PC-9 (cell line): ENCODE measurements around the gene ATP8B2. TPM values are rescaled to one million over a fixed set of nuclear protein-coding genes. Genes with fewer than 3 reads are reported as not detected.

ENCODE experiments used
- BruUV-seq: library from RNA; stranded (reverse); fragments of 400-500 nt; replicated peaks from 2 replicates; lab custom pipeline; 2021; lab: Mats Ljungman, UMichigan
- CTCF ChIA-PET: fragments of 300-600 bp; sonication (Branson Sonifier 250); formaldehyde crosslinking; loops from one replicate; lab custom pipeline; 2022; ENCODE audit warnings: antibody characterized with exemption; lab: Charles Lee
- POLR2A ChIA-PET: fragments of 300-600 bp; sonication (Branson Sonifier 250); formaldehyde crosslinking; loops from one replicate; lab custom pipeline; 2022; ENCODE audit warnings: antibody characterized with exemption; ENCODE audit not compliant: unreplicated experiment; lab: Charles Lee
- DNase-seq, 2 experiments: peaks; one replicate each; pipeline versions ENCODE4 v3.0.0 to v3.0.0-alpha.2; 2015 to 2022; ENCODE audit warnings: mixed read lengths in 1 of 2
- H2AFZ ChIP-seq: fragments of 200-600 bp; sonication (generic); 2 replicates; pipeline ENCODE4 v1.8.1; 2017; ENCODE audit warnings: antibody characterized with exemption
- H3F3A ChIP-seq: fragments of 200-600 bp; sonication (generic); 2 replicates; pipeline ENCODE4 v1.8.1; 2017; ENCODE audit warnings: antibody characterized with exemption, mild to moderate bottlenecking, low read depth; ENCODE audit not compliant: insufficient read depth
- H3K27ac ChIP-seq: fragments of 200-600 bp; sonication (generic); 2 replicates; pipeline ENCODE4 v1.6.1; 2016; ENCODE audit warnings: mixed run types
- H3K27me3 ChIP-seq: fragments of 200-600 bp; sonication (generic); 2 replicates; pipeline ENCODE4 v1.6.1; 2016; ENCODE audit warnings: low read depth, mixed run types; ENCODE audit not compliant: insufficient read depth
- H3K36me3 ChIP-seq: fragments of 200-600 bp; sonication (generic); 2 replicates; pipeline ENCODE4 v1.6.1; 2016; ENCODE audit warnings: low read depth, mixed run types
- H3K4me1 ChIP-seq: fragments of 200-600 bp; sonication (generic); replicated peaks from 2 replicates; pipeline ENCODE4 v1.6.1; 2016; ENCODE audit warnings: mixed run types; ENCODE audit not compliant: insufficient read depth
- H3K4me2 ChIP-seq: fragments of 200-600 bp; sonication (generic); 2 replicates; pipeline ENCODE4 v1.6.1; 2017; ENCODE audit warnings: mixed run types
- H3K4me3 ChIP-seq: fragments of 200-600 bp; sonication (generic); 2 replicates; pipeline ENCODE4 v1.6.1; 2016; ENCODE audit warnings: mixed run types
- H3K79me2 ChIP-seq: fragments of 200-600 bp; sonication (generic); 2 replicates; pipeline ENCODE4 v1.6.1; 2017; ENCODE audit warnings: low read depth, mixed run types
- H3K9me2 ChIP-seq: fragments of 200-600 bp; sonication (generic); 2 replicates; pipeline ENCODE4 v1.8.1; 2017; ENCODE audit warnings: mild to moderate bottlenecking; ENCODE audit not compliant: insufficient read depth
- H3K9me3 ChIP-seq: fragments of 200-600 bp; sonication (generic); 2 replicates; pipeline ENCODE4 v1.8.1; 2016; ENCODE audit warnings: low read depth; ENCODE audit not compliant: insufficient read depth
- H4K20me1 ChIP-seq: fragments of 200-600 bp; sonication (generic); 2 replicates; pipeline ENCODE4 v1.8.1; 2017; ENCODE audit not compliant: insufficient read depth
- CTCF ChIP-seq: fragments of 200-600 bp; sonication (generic); conservative IDR thresholded peaks from 2 replicates; pipeline ENCODE4 v1.6.1; 2017; ENCODE audit warnings: mixed run types, antibody characterized with exemption, mild to moderate bottlenecking, moderate library complexity
- EZH2 ChIP-seq: fragments of 200-600 bp; sonication (generic); IDR thresholded peaks from 2 replicates; pipeline ENCODE4 v1.8.0; 2017; ENCODE audit warnings: antibody characterized with exemption, low read depth
- intact Hi-C: fragments of 100-400 bp; cut with micrococcal nuclease; formaldehyde crosslinking; loops from one replicate; pipeline ENCODE4 v1.10.0; 2022; ENCODE audit not compliant: unreplicated experiment
- total RNA-seq: library from RNA; stranded (reverse); gene quantifications from 2 replicates; pipeline ENCODE4 v1.2.3, GENCODE V29; 2021

Gene ATP8B2
- total RNA-seq, 1 experiment from 2014 or later = 0.07 TPM

- H3K36me3 ChIP-seq = no peaks in the 10 kb centered on the region
- H3K79me2 ChIP-seq = no peaks in the 10 kb centered on the region
- CTCF ChIA-PET = no interaction called here
- no peaks in the 10 kb centered on the region for H3K9me3 ChIP-seq
- no peak overlapping the region for H3K27ac ChIP-seq
- no peaks in the 10 kb centered on the region for H4K20me1 ChIP-seq
- H2AFZ ChIP-seq = no peak overlapping the region
- TF ChIP-seq CTCF = no peak
- TF ChIP-seq EZH2 = no peak
- H3K4me1 ChIP-seq = no peaks in the 10 kb centered on the region
- no peak overlapping the region for H3K4me3 ChIP-seq
- intact Hi-C loops = loop anchor here (10.0 kb wide), 1 partner anchor 83 kb away; no protein-coding TSS in a partner anchor
- H3K9me2 ChIP-seq = no peaks in the 10 kb centered on the region
- peak overlapping the region; percentile 67 for H3K4me2 ChIP-seq
- DNase-seq = no peak
- H3F3A ChIP-seq = no peaks in the 10 kb centered on the region
- POLR2A ChIA-PET = no interaction called here
- BruUV-seq = no TSS peak
- peaks cover 45% of the 10 kb centered on the region for H3K27me3 ChIP-seq
These were observed 26.9 kb downstream of the ATP8B2 start for GRCh38 chr1:154352245-154352580.

GRCh38 chr1:154352581-154353459 is 27.5 kb downstream of the ATP8B2 start:
- Histone ChIP-seq H2AFZ (peak overlapping the region; percentile 27; the same call in 1 of the 2 replicates), H3F3A (no peaks in the 10 kb centered on the region), H3K9me3 (no peaks in the 10 kb centered on the region), H3K4me2 (peak overlapping the region; percentile 67), H4K20me1 (no peaks in the 10 kb centered on the region), H3K79me2 (no peaks in the 10 kb centered on the region), H3K9me2 (no peaks in the 10 kb centered on the region), H3K27ac (no peak overlapping the region), H3K4me1 (no peaks in the 10 kb centered on the region), H3K4me3 (peak overlapping the region; percentile 27; the same call in 1 of the 2 replicates), H3K36me3 (no peaks in the 10 kb centered on the region), H3K27me3 (peaks cover 45% of the 10 kb centered on the region)
- TF ChIP-seq CTCF (no peak), EZH2 (no peak)
- DNase-seq = peak in 1 of 2 experiments; percentile 52
- intact Hi-C loops = loop anchor here (10.0 kb wide), 1 partner anchor 82 kb away; no protein-coding TSS in a partner anchor
- CTCF ChIA-PET = interaction anchor here (0.5 to 1.3 kb wide), 4 partner anchors 14 to 194 kb away, joined by 3 to 5 read pairs (median 4); no protein-coding TSS in a partner anchor
- POLR2A ChIA-PET = interaction anchor here (0.6 to 0.7 kb wide), 2 partner anchors 65 to 66 kb away, joined by 3 to 11 read pairs; no protein-coding TSS in a partner anchor
- no TSS peak for BruUV-seq

GRCh38 chr1:154353460-154353904 is 28.2 kb downstream of the ATP8B2 start:
- no peaks in the 10 kb centered on the region for H3K36me3 ChIP-seq
- H3K79me2 ChIP-seq = no peaks in the 10 kb centered on the region
- BruUV-seq = no TSS peak
- H3K4me3 ChIP-seq = no peak overlapping the region
- CTCF ChIA-PET = interaction anchor here (0.5 to 1.3 kb wide), 5 partner anchors 8 to 193 kb away, joined by 3 to 5 read pairs (median 3); no protein-coding TSS in a partner anchor
- H3F3A ChIP-seq = no peaks in the 10 kb centered on the region
- TF ChIP-seq CTCF = no peak
- TF ChIP-seq EZH2 = no peak
- no peak overlapping the region for H3K27ac ChIP-seq
- no peak overlapping the region for H2AFZ ChIP-seq
- POLR2A ChIA-PET = interaction anchor here (0.7 kb wide), 1 partner anchor 66 kb away, joined by 11 read pairs; no protein-coding TSS in a partner anchor
- peak; percentile 16 to 45 for DNase-seq
- H3K4me2 ChIP-seq = peak overlapping the region; percentile 67
- H3K9me2 ChIP-seq = no peaks in the 10 kb centered on the region
- intact Hi-C loops = loop anchor here (10.0 kb wide), 1 partner anchor 81 kb away; no protein-coding TSS in a partner anchor
- H3K4me1 ChIP-seq = no peaks in the 10 kb centered on the region
- no peaks in the 10 kb centered on the region for H4K20me1 ChIP-seq
- peaks cover 45% of the 10 kb centered on the region for H3K27me3 ChIP-seq
- H3K9me3 ChIP-seq = no peaks in the 10 kb centered on the region
